Trophoblast cell (in vitro differentiated cells and primary cell): ENCODE measurements around the gene SSPN.

Experiments used
- DNase-seq, 2 donors: peaks; one replicate each; pipeline ENCODE4 v3.0.0-alpha.2; 2016
- H2AFZ ChIP-seq: 2 replicates; pipeline ENCODE4 v1.6.1; 2013; ENCODE audit warnings: low read length, moderate library complexity, mild to moderate bottlenecking; ENCODE audit not compliant: insufficient read depth, poor library complexity
- H2AK5ac ChIP-seq: 2 replicates; pipeline ENCODE4 v1.6.1; 2013; ENCODE audit warnings: mild to moderate bottlenecking, low read length
- H2BK120ac ChIP-seq: 2 replicates; pipeline ENCODE4 v1.6.1; 2013; ENCODE audit warnings: low read length, mild to moderate bottlenecking, moderate library complexity; ENCODE audit not compliant: insufficient read depth, poor library complexity
- H2BK12ac ChIP-seq: 2 replicates; pipeline ENCODE4 v1.6.1; 2013; ENCODE audit warnings: mild to moderate bottlenecking, low read length, moderate library complexity
- H2BK5ac ChIP-seq: 2 replicates; pipeline ENCODE4 v1.6.1; 2013; ENCODE audit warnings: low read length, low read depth, moderate library complexity, mild to moderate bottlenecking; ENCODE audit not compliant: poor library complexity
- H3K14ac ChIP-seq: 2 replicates; pipeline ENCODE4 v1.6.1; 2013; ENCODE audit warnings: mild to moderate bottlenecking, low read length
- H3K18ac ChIP-seq: 2 replicates; pipeline ENCODE4 v1.6.1; 2013; ENCODE audit warnings: mild to moderate bottlenecking, low read length
- H3K23ac ChIP-seq: 2 replicates; pipeline ENCODE4 v1.6.1; 2013; ENCODE audit warnings: low read length
- H3K27ac ChIP-seq: 2 replicates; pipeline ENCODE4 v1.5.1; 2013; ENCODE audit warnings: low read depth, mild to moderate bottlenecking, inconsistent platforms, low read length, moderate library complexity
- H3K27me3 ChIP-seq: 2 replicates; pipeline ENCODE4 v1.6.1; 2013; ENCODE audit warnings: inconsistent platforms, mild to moderate bottlenecking, low read length, moderate library complexity; ENCODE audit not compliant: insufficient read depth
- H3K36me3 ChIP-seq, 2 experiments: 1 replicate in 1 of 2; 2 replicates in 1 of 2; pipeline ENCODE4 v1.6.1; 2013; ENCODE audit warnings: low read length in 2 of 2, mild to moderate bottlenecking in 2 of 2, moderate library complexity in 1 of 2; ENCODE audit not compliant: insufficient read depth in 2 of 2, control insufficient read depth in 1 of 2
- H3K4ac ChIP-seq: 2 replicates; pipeline ENCODE4 v1.6.1; 2013; ENCODE audit warnings: low read depth, mild to moderate bottlenecking, low read length, moderate library complexity
- H3K4me1 ChIP-seq, 2 experiments: 1 replicate in 1 of 2; 2 replicates in 1 of 2; pipeline ENCODE4 v1.6.1; 2013; ENCODE audit warnings: low read length in 2 of 2, mild to moderate bottlenecking in 2 of 2, moderate library complexity in 1 of 2; ENCODE audit not compliant: insufficient read depth in 2 of 2, control insufficient read depth in 1 of 2
- H3K4me2 ChIP-seq: 2 replicates; pipeline ENCODE4 v1.6.1; 2013; ENCODE audit warnings: inconsistent platforms, mild to moderate bottlenecking, low read length, moderate library complexity
- H3K4me3 ChIP-seq: 2 replicates; pipeline ENCODE4 v1.5.1; 2013; ENCODE audit warnings: mild to moderate bottlenecking, low read depth, low read length, inconsistent platforms
- H3K79me1 ChIP-seq: one replicate; pipeline ENCODE4 v1.6.1; 2013; ENCODE audit warnings: low read length
- H3K79me2 ChIP-seq: 2 replicates; pipeline ENCODE4 v1.6.1; 2013; ENCODE audit warnings: low read length, mild to moderate bottlenecking; ENCODE audit not compliant: control insufficient read depth, insufficient read depth, poor library complexity
- H3K9ac ChIP-seq: 2 replicates; pipeline ENCODE4 v1.6.1; 2013; ENCODE audit warnings: mild to moderate bottlenecking, low read length
- H3K9me3 ChIP-seq: 2 replicates; pipeline ENCODE4 v1.6.1; 2013; ENCODE audit warnings: low read depth, mild to moderate bottlenecking, control low read depth, inconsistent platforms, low read length; ENCODE audit not compliant: insufficient read depth
- H4K12ac ChIP-seq: 2 replicates; pipeline ENCODE4 v1.6.1; 2013; ENCODE audit warnings: low read depth, mild to moderate bottlenecking, low read length, moderate library complexity
- H4K8ac ChIP-seq: 2 replicates; pipeline ENCODE4 v1.6.1; 2013; ENCODE audit warnings: low read depth, mild to moderate bottlenecking, low read length, moderate library complexity
- H4K91ac ChIP-seq: one replicate; pipeline ENCODE4 v1.6.1; 2013; ENCODE audit warnings: low read depth, mild to moderate bottlenecking, low read length, moderate library complexity
- WGBS: extraction: QIAGEN DNeasy Blood & Tissue Kit; methylation state at CpG from one replicate; pipeline ENCODE4 v1.1.7; 2013; ENCODE audit warnings: missing lambda C conversion rate; ENCODE audit not compliant: insufficient read length, insufficient coverage; ENCODE audit errors: extremely low coverage; 5-methylcytosine and 5-hydroxymethylcytosine counted together

SSPN gene

GRCh38 chr12:26264215-26264838 is 69.0 kb downstream of the SSPN start:
- no peak overlapping the region for H3K4me2 ChIP-seq
- no peaks in the 10 kb centered on the region for H3K4me1 ChIP-seq
- no CpG with 5 or more reads among the region's 2 CpGs for WGBS
- no peak overlapping the region for H2BK12ac ChIP-seq
- H4K12ac ChIP-seq = no peak overlapping the region
- no peaks in the 10 kb centered on the region for H3K79me1 ChIP-seq
- no peak overlapping the region for H2BK120ac ChIP-seq
- H3K27ac ChIP-seq = no peak overlapping the region
- DNase-seq = no peak
- no peak overlapping the region for H3K9ac ChIP-seq
- H3K23ac ChIP-seq = no peak overlapping the region
- H3K4ac ChIP-seq = no peak overlapping the region
- no peaks in the 10 kb centered on the region for H3K9me3 ChIP-seq
- H4K8ac ChIP-seq = no peak overlapping the region
- no peak overlapping the region for H3K14ac ChIP-seq
- no peak overlapping the region for H2AK5ac ChIP-seq
- no peak overlapping the region for H3K4me3 ChIP-seq
- no peaks in the 10 kb centered on the region for H3K27me3 ChIP-seq
- H3K36me3 ChIP-seq = no peaks in the 10 kb centered on the region
- no peaks in the 10 kb centered on the region for H3K79me2 ChIP-seq
- H2BK5ac ChIP-seq = no peak overlapping the region
- H2AFZ ChIP-seq = no peak overlapping the region
- H4K91ac ChIP-seq = no peak overlapping the region
- H3K18ac ChIP-seq = no peak overlapping the region

- Histone ChIP-seq H4K8ac (no peak overlapping the region), H3K27me3 (no peaks in the 10 kb centered on the region), H3K4me1 (no peaks in the 10 kb centered on the region), H3K4me2 (no peak overlapping the region), H3K9me3 (peaks cover 1% of the 10 kb centered on the region), H3K23ac (no peak overlapping the region), H4K91ac (no peak overlapping the region), H2BK5ac (no peak overlapping the region), H3K18ac (no peak overlapping the region), H3K14ac (no peak overlapping the region), H3K36me3 (no peaks in the 10 kb centered on the region), H3K79me1 (no peaks in the 10 kb centered on the region), H3K9ac (no peak overlapping the region), H3K79me2 (no peaks in the 10 kb centered on the region), H3K4ac (no peak overlapping the region), H3K4me3 (no peak overlapping the region), H2BK120ac (no peak overlapping the region), H4K12ac (no peak overlapping the region), H2AK5ac (no peak overlapping the region), H3K27ac (no peak overlapping the region), H2AFZ (no peak overlapping the region), H2BK12ac (no peak overlapping the region)
- DNase-seq = no peak
These were observed 70.2 kb downstream of the SSPN start for GRCh38 chr12:26265606-26266005.

GRCh38 chr12:26266881-26267280 is 71.5 kb downstream of the SSPN start:
- DNase-seq = no peak
- no peak overlapping the region for H2BK12ac ChIP-seq
- H2BK5ac ChIP-seq = no peak overlapping the region
- no peak overlapping the region for H2AFZ ChIP-seq
- H3K79me1 ChIP-seq = peaks cover 1% of the 10 kb centered on the region
- H3K4me2 ChIP-seq = no peak overlapping the region
- no peaks in the 10 kb centered on the region for H3K27me3 ChIP-seq
- H3K4me1 ChIP-seq = no peaks in the 10 kb centered on the region
- H4K8ac ChIP-seq = no peak overlapping the region
- no peak overlapping the region for H3K9ac ChIP-seq
- peaks cover 1% of the 10 kb centered on the region for H3K9me3 ChIP-seq
- H3K4ac ChIP-seq = no peak overlapping the region
- H4K12ac ChIP-seq = no peak overlapping the region
- H3K14ac ChIP-seq = no peak overlapping the region
- H3K79me2 ChIP-seq = no peaks in the 10 kb centered on the region
- no peaks in the 10 kb centered on the region for H3K36me3 ChIP-seq
- no peak overlapping the region for H3K23ac ChIP-seq
- H3K18ac ChIP-seq = no peak overlapping the region
- no peak overlapping the region for H2AK5ac ChIP-seq
- no peak overlapping the region for H3K4me3 ChIP-seq
- no peak overlapping the region for H2BK120ac ChIP-seq
- no peak overlapping the region for H3K27ac ChIP-seq
- no peak overlapping the region for H4K91ac ChIP-seq

- Histone ChIP-seq H3K4ac (no peak overlapping the region), H4K8ac (no peak overlapping the region), H2AFZ (no peak overlapping the region), H2BK12ac (no peak overlapping the region), H3K27ac (no peak overlapping the region), H3K36me3 (no peaks in the 10 kb centered on the region), H3K27me3 (no peaks in the 10 kb centered on the region), H4K12ac (no peak overlapping the region), H3K4me2 (no peak overlapping the region), H2BK120ac (no peak overlapping the region), H3K4me3 (no peak overlapping the region), H3K14ac (no peak overlapping the region), H3K9me3 (peaks cover 1% of the 10 kb centered on the region), H4K91ac (no peak overlapping the region), H3K79me2 (no peaks in the 10 kb centered on the region), H3K18ac (no peak overlapping the region), H3K23ac (no peak overlapping the region), H3K4me1 (peaks cover 0 to 4% of the 10 kb centered on the region in 2 experiments), H3K79me1 (peaks cover 3% of the 10 kb centered on the region), H2BK5ac (no peak overlapping the region), H3K9ac (no peak overlapping the region), H2AK5ac (no peak overlapping the region)
- no peak for DNase-seq
- WGBS = no CpG with 5 or more reads among the region's 2 CpGs
These were observed 73.6 kb downstream of the SSPN start for GRCh38 chr12:26268841-26269561.
